ENCODE measurements around the gene CD163.
"Not testable (repeated sequence)": the region's sequence is repeated elsewhere in the genome, so short reads cannot be mapped to it uniquely, and the experiment has no call there.

CD163 gene

GRCh38 chr12:7448099-7448498 is 55.5 kb downstream of the CD163 start:
- no peak for DNase-seq

DNA sequence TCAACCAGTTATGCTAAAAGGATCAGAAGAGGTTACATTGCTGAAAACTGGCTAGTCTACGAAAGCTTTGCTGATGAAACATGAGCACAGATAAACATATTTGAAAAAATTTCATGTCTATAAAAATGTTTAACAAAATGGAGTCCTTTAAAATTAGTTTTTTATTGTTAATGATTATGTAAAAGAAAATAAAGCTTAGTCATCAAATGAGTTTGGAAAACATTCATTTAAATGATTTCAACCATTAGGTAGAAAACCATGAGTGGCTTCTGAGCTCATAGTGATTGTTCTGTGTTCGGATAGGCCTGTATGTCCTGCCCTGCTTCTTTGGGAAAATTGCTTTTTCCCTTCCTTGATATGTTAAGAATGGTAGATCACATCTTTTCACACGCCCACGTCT is 59.0 kb downstream of the CD163 start:
- DNase-seq: no peak

GRCh38 chr12:7444076-7444475 is 59.5 kb downstream of the CD163 start, which contains the start of gene CD163L1:
Gene CD163L1, minus strand, starts transcription at chr12:7444153. Its CDS starts 26 bp downstream, at chr12:7444127.
- DNase-seq: no peak

DNA sequence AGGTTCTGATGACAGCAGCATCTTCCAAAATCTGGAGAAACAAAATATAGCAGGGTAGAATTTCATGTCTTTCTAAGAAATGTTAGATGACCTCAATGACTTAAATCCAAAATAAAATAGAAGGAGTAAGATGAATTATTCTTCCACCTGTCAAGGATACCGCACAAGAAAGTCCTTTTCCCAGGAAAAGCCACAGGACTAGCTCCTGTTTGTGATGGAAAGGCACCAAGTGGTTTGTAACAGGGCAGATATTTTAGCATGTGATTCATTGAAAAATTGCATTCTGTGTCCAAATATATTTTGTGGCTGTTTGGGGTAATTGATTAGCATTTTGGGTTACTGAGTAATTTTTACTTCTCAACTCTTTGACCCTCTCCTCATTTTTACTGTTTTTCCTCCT is 62.4 kb downstream of the CD163 start:
- no peak for DNase-seq

DNA sequence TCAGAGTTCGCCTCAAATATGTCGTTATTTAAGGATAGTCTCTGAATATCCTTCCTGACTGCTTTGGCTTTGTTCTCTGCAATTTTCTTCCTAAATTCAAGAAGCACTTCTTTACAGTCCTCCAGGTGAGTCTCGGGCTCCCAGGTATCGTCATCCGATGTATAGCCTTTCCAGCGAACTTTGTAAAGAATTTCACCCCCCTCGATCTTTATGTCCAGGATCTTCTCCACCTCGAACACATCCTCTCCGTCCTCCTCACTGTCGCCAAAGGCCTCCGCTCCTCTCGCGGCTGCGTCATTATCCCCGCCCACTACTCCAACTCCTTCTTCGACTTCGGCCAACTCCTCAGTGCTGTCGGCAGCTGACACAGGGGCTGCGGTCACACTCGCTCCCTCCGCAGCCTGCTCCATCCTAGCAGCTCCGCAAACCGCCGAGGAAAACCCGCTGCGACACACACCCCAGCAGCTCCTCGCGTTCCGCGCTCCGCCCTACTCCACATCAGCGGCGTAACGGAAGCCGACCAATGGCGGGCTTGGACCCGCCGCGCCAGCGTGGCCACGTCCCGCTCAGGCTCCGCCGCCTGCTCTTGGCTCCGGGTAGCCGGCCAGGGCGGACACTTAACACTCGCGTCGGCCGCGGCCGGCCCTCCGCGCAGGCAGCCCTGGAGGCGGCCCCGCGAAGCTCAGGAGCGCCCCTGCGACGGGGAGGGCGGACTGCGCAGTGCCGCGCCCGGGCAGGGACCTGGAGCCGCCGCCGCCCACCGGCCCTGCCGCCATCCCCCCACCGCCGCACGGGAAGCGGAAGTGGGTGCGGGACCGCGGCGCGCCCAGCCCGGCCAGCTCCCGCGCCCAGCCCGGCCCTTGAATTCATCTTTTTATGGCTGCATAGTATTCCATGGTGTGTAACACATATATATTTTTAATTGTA is 63.7 kb downstream of the CD163 start:
- DNase-seq: no peak

DNA sequence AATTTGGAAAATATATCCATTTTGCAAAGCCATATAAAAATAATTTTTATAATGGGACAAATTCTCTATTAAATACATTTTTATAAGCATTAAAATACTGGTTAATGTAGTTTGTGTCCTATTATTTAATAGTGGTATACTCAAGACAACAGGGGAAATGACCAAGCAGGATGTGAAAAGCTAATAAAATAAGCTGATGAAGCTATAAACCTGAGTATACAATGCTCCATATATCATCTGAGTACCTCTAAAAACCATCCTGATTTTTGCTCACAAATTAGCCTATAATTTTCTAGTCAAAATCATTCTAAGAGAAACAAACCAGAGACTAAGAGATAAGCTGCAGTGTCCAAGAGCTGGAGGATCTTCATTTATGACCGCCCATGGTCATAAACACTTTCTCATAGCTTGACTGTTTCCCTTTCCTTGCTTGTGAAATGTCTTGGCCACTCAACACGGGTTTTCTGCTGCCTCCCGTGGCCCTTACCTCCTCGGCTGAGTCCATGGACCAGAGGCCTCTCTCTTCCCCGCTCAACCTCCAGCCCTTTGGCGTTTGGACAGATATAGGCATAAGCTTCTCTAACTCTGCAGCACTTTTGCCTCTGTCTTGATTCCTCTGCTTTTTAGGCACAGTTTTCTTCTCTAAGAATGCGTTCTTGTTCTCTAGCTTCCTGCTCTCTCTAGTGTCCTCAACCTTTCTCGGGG is 65.1 kb downstream of the CD163 start:
- DNase-seq: not testable (repeated sequence)

GRCh38 chr12:7437494-7437893 is 66.1 kb downstream of the CD163 start:
- not testable (repeated sequence) for DNase-seq

- no peak for DNase-seq
Observed at GRCh38 chr12:7434670-7435069, 68.9 kb downstream of the CD163 start.

- no peak for DNase-seq
Observed at GRCh38 chr12:7433276-7433822, 70.2 kb downstream of the CD163 start.

- DNase-seq: no peak
Observed at GRCh38 chr12:7431993-7432685, 71.4 kb downstream of the CD163 start.
